H1 (cell line): ENCODE measurements around the gene SNAPC1. TPM values are rescaled to one million over a fixed set of nuclear protein-coding genes. Genes with fewer than 3 reads are reported as not detected.

Experiments
- CTCF ChIA-PET: fragments of 300-600 bp; sonication (Branson Sonifier 250); formaldehyde crosslinking; loops from one replicate; lab custom pipeline; 2021; ENCODE audit not compliant: partially characterized antibody; lab: Charles Lee
- POLR2A ChIA-PET: fragments of 300-600 bp; sonication (Branson Sonifier 250); formaldehyde crosslinking; loops from one replicate; lab custom pipeline; 2021; ENCODE audit warnings: inconsistent platforms; ENCODE audit not compliant: partially characterized antibody; lab: Charles Lee
- DNase-seq, 2 experiments: peaks; one replicate each; pipeline versions ENCODE4 v3.0.0 to v3.0.0-alpha.2; 2010 to 2022; ENCODE audit warnings: low spot score in 2 of 2, low read depth in 1 of 2, mixed read lengths in 1 of 2
- FAIRE-seq: peaks from 2 replicates; lab custom pipeline; 2011; peaks lifted over from hg19 to GRCh38; lab: Jason Lieb, UNC
- H2AFZ ChIP-seq: 2 replicates; pipeline ENCODE4 v1.8.1; 2012; ENCODE audit warnings: low read length, inconsistent platforms
- H2AK5ac ChIP-seq: 2 replicates; pipeline ENCODE4 v1.6.1; 2013; ENCODE audit warnings: low read depth, low read length
- H2BK120ac ChIP-seq: replicated peaks from 2 replicates; pipeline ENCODE3; 2013; ENCODE audit warnings: low read depth, low read length, inconsistent platforms
- H2BK12ac ChIP-seq: 2 replicates; pipeline ENCODE4 v1.6.1; 2013; ENCODE audit warnings: low read depth, low read length
- H2BK15ac ChIP-seq: 2 replicates; pipeline ENCODE4 v1.6.1; 2013; ENCODE audit warnings: low read length
- H2BK20ac ChIP-seq: 2 replicates; pipeline ENCODE4 v1.6.1; 2013; ENCODE audit warnings: low read length
- H2BK5ac ChIP-seq: 2 replicates; pipeline ENCODE4 v1.6.1; 2013; ENCODE audit warnings: low read depth, low read length
- H3K14ac ChIP-seq: 2 replicates; pipeline ENCODE4 v1.6.1; 2013; ENCODE audit warnings: inconsistent platforms; ENCODE audit not compliant: insufficient read length
- H3K18ac ChIP-seq: 2 replicates; pipeline ENCODE4 v1.6.1; 2013; ENCODE audit warnings: low read length; ENCODE audit errors: extremely low read depth
- H3K23ac ChIP-seq: 2 replicates; pipeline ENCODE4 v1.6.1; 2013; ENCODE audit warnings: inconsistent platforms; ENCODE audit not compliant: insufficient read length
- H3K23me2 ChIP-seq: 2 replicates; pipeline ENCODE4 v1.6.1; 2013; ENCODE audit warnings: low read depth, low read length
- H3K27ac ChIP-seq: 2 replicates; pipeline ENCODE4 v1.6.1; 2011; ENCODE audit warnings: low read depth, low read length, inconsistent platforms
- H3K27me3 ChIP-seq, 4 experiments: replicated peaks in 1 of 4; 1 replicate in 1 of 4; 2 replicates in 3 of 4; pipeline versions ENCODE4 v1.6.1 to v1.8.1; 2011 to 2013; ENCODE audit warnings: low read length in 3 of 4, mild to moderate bottlenecking in 3 of 4, inconsistent platforms in 2 of 4, mixed read lengths in 2 of 4, moderate library complexity in 1 of 4; ENCODE audit not compliant: control insufficient read depth in 3 of 4, insufficient read depth in 3 of 4; ENCODE audit errors: extremely low read depth in 1 of 4
- H3K36me3 ChIP-seq, 4 experiments: 2 replicates each; pipeline versions ENCODE4 v1.6.1 to v1.8.1; 2011 to 2013; ENCODE audit warnings: mild to moderate bottlenecking in 4 of 4, low read length in 3 of 4, moderate library complexity in 2 of 4, control low read depth in 1 of 4, inconsistent platforms in 1 of 4; ENCODE audit not compliant: insufficient read depth in 4 of 4, control insufficient read depth in 2 of 4
- H3K4ac ChIP-seq: replicated peaks from 2 replicates; pipeline ENCODE3; 2013; ENCODE audit warnings: low read length, low read depth, mixed read lengths, inconsistent platforms; ENCODE audit not compliant: insufficient read length
- H3K4me1 ChIP-seq, 4 experiments: replicated peaks in 1 of 4; 1 replicate in 1 of 4; 2 replicates in 3 of 4; pipeline versions ENCODE4 v1.6.1 to v1.8.1; 2011 to 2013; ENCODE audit warnings: low read length in 3 of 4, inconsistent platforms in 2 of 4, mixed read lengths in 1 of 4; ENCODE audit not compliant: insufficient read depth in 4 of 4, control insufficient read depth in 3 of 4
- H3K4me2 ChIP-seq, 2 experiments: 2 replicates each; pipeline versions ENCODE4 v1.6.1 to v1.8.1; 2011 to 2013; ENCODE audit warnings: low read depth in 2 of 2, low read length in 2 of 2, control low read depth in 1 of 2, inconsistent platforms in 1 of 2, mild to moderate bottlenecking in 1 of 2; ENCODE audit not compliant: insufficient read depth in 1 of 2
- H3K4me3 ChIP-seq, 4 experiments: fragments of 200-600, 300-600 bp in 1 of 4; sonication (generic), shearing (Covaris generic), sonication (Bioruptor Twin) in 1 of 4; 2 replicates each; pipeline versions ENCODE4 v1.5.1 to v1.8.1; 2011 to 2016; ENCODE audit warnings: low read length in 4 of 4, low read depth in 3 of 4, control low read depth in 2 of 4, inconsistent platforms in 2 of 4, mild to moderate bottlenecking in 2 of 4, mixed read lengths in 1 of 4, moderate library complexity in 1 of 4; ENCODE audit not compliant: insufficient read depth in 2 of 4; ENCODE audit errors: extremely low read depth in 1 of 4
- H3K56ac ChIP-seq: replicated peaks from 2 replicates; pipeline ENCODE3; 2013; ENCODE audit warnings: low read depth, mild to moderate bottlenecking, mixed read lengths, low read length, inconsistent platforms; ENCODE audit not compliant: insufficient read length
- H3K79me1 ChIP-seq: 2 replicates; pipeline ENCODE4 v1.6.1; 2013; ENCODE audit warnings: low read depth, low read length, control low read depth
- H3K79me2 ChIP-seq, 2 experiments: 2 replicates each; pipeline versions ENCODE4 v1.6.1 to v1.8.1; 2012 to 2013; ENCODE audit warnings: low read length in 2 of 2, mild to moderate bottlenecking in 2 of 2, inconsistent platforms in 1 of 2; ENCODE audit not compliant: insufficient read depth in 2 of 2, control insufficient read depth in 1 of 2
- H3K9ac ChIP-seq, 4 experiments: replicated peaks in 1 of 4; 1 replicate in 1 of 4; 2 replicates in 3 of 4; pipeline versions ENCODE4 v1.6.1 to v1.8.1; 2011 to 2013; ENCODE audit warnings: low read depth in 3 of 4, low read length in 3 of 4, control low read depth in 2 of 4, mild to moderate bottlenecking in 2 of 4, moderate library complexity in 2 of 4, inconsistent platforms in 1 of 4; ENCODE audit errors: extremely low read depth in 1 of 4
- H3K9me3 ChIP-seq, 2 experiments: 2 replicates each; pipeline versions ENCODE4 v1.6.1 to v1.8.1; 2012 to 2013; ENCODE audit warnings: mild to moderate bottlenecking in 2 of 2, moderate library complexity in 2 of 2, control low read depth in 1 of 2, inconsistent platforms in 1 of 2, low read depth in 1 of 2, low read length in 1 of 2, mixed read lengths in 1 of 2; ENCODE audit not compliant: insufficient read depth in 2 of 2
- H4K20me1 ChIP-seq, 2 experiments: replicated peaks in 1 of 2; 2 replicates each; pipeline versions ENCODE3 to v1.8.1; 2011 to 2013; ENCODE audit warnings: inconsistent platforms in 2 of 2, low read length in 2 of 2, mild to moderate bottlenecking in 1 of 2; ENCODE audit not compliant: insufficient read depth in 2 of 2, control insufficient read depth in 1 of 2
- H4K5ac ChIP-seq: 2 replicates; pipeline ENCODE4 v1.6.1; 2013; ENCODE audit warnings: low read length, low read depth, mixed read lengths, inconsistent platforms; ENCODE audit not compliant: insufficient read length
- H4K8ac ChIP-seq: 2 replicates; pipeline ENCODE4 v1.8.0; 2013; ENCODE audit warnings: mild to moderate bottlenecking, moderate library complexity, low read length, inconsistent platforms; ENCODE audit not compliant: insufficient read depth; ENCODE audit errors: extremely low read depth
- H4K91ac ChIP-seq: replicated peaks from 2 replicates; pipeline ENCODE3; 2013; ENCODE audit warnings: low read length, mixed read lengths, inconsistent platforms; ENCODE audit not compliant: insufficient read length
- ATF3 ChIP-seq: IDR thresholded peaks from 2 replicates; pipeline ENCODE4 v1.6.1; 2011; ENCODE audit warnings: low read depth, mild to moderate bottlenecking, low read length; ENCODE audit not compliant: insufficient read depth
- BCL11A ChIP-seq, 2 experiments: IDR thresholded peaks; one replicate each; pipeline ENCODE4 v1.6.1; 2011; ENCODE audit warnings: low read depth in 2 of 2, low read length in 2 of 2, mild to moderate bottlenecking in 2 of 2
- CBX8 ChIP-seq: fragments of 300-800, 300-1000 bp; sonication (generic); IDR thresholded peaks from 2 replicates; pipeline ENCODE4 v1.7.1; 2016; ENCODE audit warnings: low read depth, low read length, borderline replicate concordance
- CHD1 ChIP-seq: IDR thresholded peaks from 2 replicates; pipeline ENCODE4 v1.6.1; 2012; ENCODE audit warnings: low read depth, low read length, improper control_type of control experiment
- EP300 ChIP-seq, 2 experiments: IDR thresholded peaks; 1 replicate in 1 of 2; 2 replicates in 1 of 2; pipeline ENCODE4 v1.6.1; 2011 to 2012; ENCODE audit warnings: low read depth in 2 of 2, low read length in 2 of 2, mild to moderate bottlenecking in 2 of 2, borderline replicate concordance in 1 of 2, inconsistent platforms in 1 of 2, moderate library complexity in 1 of 2
- GTF2F1 ChIP-seq: IDR thresholded peaks from 2 replicates; pipeline ENCODE4 v1.6.1; 2012; ENCODE audit warnings: low read depth, low read length, improper control_type of control experiment, borderline replicate concordance
- KDM1A ChIP-seq: fragments of 200-600, 300-600 bp; sonication (generic); IDR thresholded peaks from 2 replicates; pipeline ENCODE4 v1.7.1; 2016; ENCODE audit warnings: mild to moderate bottlenecking, low read length, borderline replicate concordance
- MAFK ChIP-seq: IDR thresholded peaks from 2 replicates; pipeline ENCODE4 v1.6.1; 2012; ENCODE audit warnings: low read depth, mild to moderate bottlenecking, improper control_type of control experiment, low read length
- POLR2AphosphoS5 ChIP-seq: IDR thresholded peaks from 2 replicates; pipeline ENCODE4 v1.6.1; 2011; ENCODE audit warnings: low read depth, low read length
- RAD21 ChIP-seq, 2 experiments: IDR thresholded peaks in 1 of 2; conservative IDR thresholded peaks in 1 of 2; 2 replicates each; pipeline ENCODE4 v1.6.1; 2011; ENCODE audit warnings: low read depth in 2 of 2, low read length in 2 of 2, improper control_type of control experiment in 1 of 2, inconsistent platforms in 1 of 2, mild to moderate bottlenecking in 1 of 2, moderate library complexity in 1 of 2
- TAF7 ChIP-seq: optimal IDR thresholded peaks from 2 replicates; pipeline ENCODE3; 2011; ENCODE audit warnings: low read depth, mild to moderate bottlenecking, inconsistent platforms, low read length, moderate library complexity, borderline replicate concordance
- YY1 ChIP-seq: IDR thresholded peaks from 2 replicates; pipeline ENCODE4 v1.6.1; 2011; ENCODE audit warnings: low read depth, mild to moderate bottlenecking, low read length
- WGBS, 2 experiments: shearing (Covaris generic) in 1 of 2; methylation state at CpG; one replicate each; pipeline versions ENCODE4 v1.1.6 to v1.1.7; 2013 to 2015; ENCODE audit warnings: low lambda C conversion rate in 2 of 2, mixed read lengths in 2 of 2, inconsistent platforms in 1 of 2, low coverage in 1 of 2, missing lambda C conversion rate in 1 of 2; ENCODE audit not compliant: insufficient replicate concordance in 2 of 2, insufficient coverage in 1 of 2, insufficient read length in 1 of 2; ENCODE audit errors: extremely low coverage in 1 of 2, missing lambda C conversion rate in 1 of 2; 5-methylcytosine and 5-hydroxymethylcytosine counted together
- polyA plus RNA-seq, 7 experiments: library from polyadenylated mRNA; depleted of rRNA in 3 of 7; stranded (reverse) in 5 of 7; unstranded in 2 of 7; fragments of >200 nt in 5 of 7; fragments of 200-250 nt in 2 of 7; gene quantifications; 1 replicate in 5 of 7; 2 replicates in 1 of 7; 4 replicates in 1 of 7; pipeline versions ENCODE4 v1.2.1 to v1.2.3, GENCODE V29; 2011 to 2013; ENCODE audit warnings: missing spikeins in 2 of 7, mixed read lengths in 2 of 7
- total RNA-seq: library from RNA; stranded (reverse); fragmentation: NEBNext Ultra II Directional; extraction: Animal tissue kit (Norgen Biotek cat#: 25700); gene quantifications from 2 replicates; pipeline ENCODE4 v1.2.1, GENCODE V29; 2021

Gene SNAPC1
- total and polyA plus RNA-seq, 2 of the 8 experiments (the other 6 are each of a cell fraction or from before 2014, with no cell fraction given), result 5.8 to 11.1 TPM

DNA sequence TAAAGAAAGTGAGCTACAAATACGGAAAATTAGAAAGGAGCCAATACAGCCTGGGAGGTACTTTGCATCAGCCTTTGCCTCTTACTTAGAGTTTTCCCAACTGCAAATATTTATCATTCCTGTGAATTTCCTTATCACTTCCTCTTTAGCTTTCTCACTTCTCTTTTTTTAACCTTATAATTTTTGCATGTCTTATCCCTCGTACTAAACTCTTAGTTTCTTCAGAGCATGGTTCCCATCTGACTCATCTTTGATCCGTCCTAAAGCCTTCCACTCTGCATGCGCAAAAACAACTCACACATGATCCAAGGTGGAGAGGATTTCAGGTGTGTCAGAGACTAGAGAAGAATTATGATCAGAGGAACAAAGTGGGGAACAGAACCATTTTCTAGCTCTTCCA is 9.6 kb upstream of the SNAPC1 start:
- no peaks in the 10 kb centered on the region for H3K9me3 ChIP-seq
- 90% methylated on average over 4 of the region's 4 CpGs; no CpG with 5 or more reads in 1 of the 2 experiments for WGBS, 2 experiments
- no peak overlapping the region for H2BK15ac ChIP-seq
- H3K56ac ChIP-seq, result no peak overlapping the region
- H2AK5ac ChIP-seq, result no peak overlapping the region
- H4K20me1 ChIP-seq, result no peaks in the 10 kb centered on the region
- H3K14ac ChIP-seq, result no peak overlapping the region
- no peak overlapping the region for H2BK120ac ChIP-seq
- FAIRE-seq (no peak), DNase-seq (no peak)
- H4K5ac ChIP-seq, result no peak overlapping the region
- CTCF ChIA-PET, result interaction anchor here (0.7 to 3.5 kb wide), 9 partner anchors 11 to 448 kb away, joined by 3 to 25 read pairs (median 3); partner anchors contain the start of gene SNAPC1
- H3K4ac ChIP-seq, result no peak overlapping the region
- peak overlapping the region; percentile 12; the same call in 1 of the 2 replicates for H2BK12ac ChIP-seq
- H3K23me2 ChIP-seq, result no peaks in the 10 kb centered on the region; the same call in 1 of the 2 replicates
- H3K4me1 ChIP-seq, result peaks cover 0 to 5% (median 4%) of the 10 kb centered on the region in 4 experiments; a peak in 2 of 7 replicates
- H3K27ac ChIP-seq, result no peak overlapping the region
- H2BK20ac ChIP-seq, result no peak overlapping the region
- H3K79me1 ChIP-seq, result no peaks in the 10 kb centered on the region
- no peak overlapping the region for H3K4me3 ChIP-seq
- H3K9ac ChIP-seq, result no peak overlapping the region
- H3K23ac ChIP-seq, result no peak overlapping the region
- H3K36me3 ChIP-seq, result peaks cover 0 to 5% (median 1%) of the 10 kb centered on the region in 4 experiments; a peak in 2 of 8 replicates
- POLR2A ChIA-PET, result interaction anchor here (0.8 to 6.7 kb wide), 5 partner anchors 10 to 268 kb away, joined by 3 to 67 read pairs (median 5); partner anchors contain the start of genes HIF1A and SNAPC1
- no peak overlapping the region for H4K8ac ChIP-seq
- no peaks in the 10 kb centered on the region for H3K27me3 ChIP-seq
- H3K79me2 ChIP-seq, result peaks cover 0 to 7% of the 10 kb centered on the region in 2 experiments; a peak in 1 of 4 replicates
- no peak overlapping the region for H3K18ac ChIP-seq
- TF ChIP-seq YY1 (no peak), GTF2F1 (no peak), POLR2AphosphoS5 (no peak), EP300 (IDR thresholded peaks at IDR 0.05; ENCODE audit: borderline replicate concordance in 1 of 2, low read depth in 2 of 2, low read length in 2 of 2) (no peak), CBX8 (no peak), KDM1A (no peak), CHD1 (no peak), MAFK (no peak), BCL11A (IDR thresholded peaks at IDR 0.05; ENCODE audit: low read depth in 2 of 2, low read length in 2 of 2) (no peak), RAD21 (IDR thresholded peaks at IDR 0.05 in 1 of 2, conservative IDR thresholded peaks at IDR 0.05 in 1 of 2; ENCODE audit: low read depth in 2 of 2, low read length in 2 of 2) (no peak), TAF7 (no peak), ATF3 (no peak)
- H4K91ac ChIP-seq, result no peak overlapping the region
- no peak overlapping the region for H3K4me2 ChIP-seq
- H2AFZ ChIP-seq, result no peak overlapping the region
- peak overlapping the region; percentile 9; the same call in 1 of the 2 replicates for H2BK5ac ChIP-seq
